Measurements from ENCODE around the gene MAB21L3.

- TF ChIP-seq RAD21 (IDR thresholded peaks at IDR 0.05) (no peak), TAF1 (conservative IDR thresholded peaks at IDR 0.05) (no peak), CTCF (IDR thresholded peaks at IDR 0.05; ENCODE audit: low read depth, low read length, missing input control) (no peak), SP1 (IDR thresholded peaks at IDR 0.05) (no peak), REST (IDR thresholded peaks at IDR 0.05) (no peak), MAX (IDR thresholded peaks at IDR 0.05) (no peak), ZBTB33 (IDR thresholded peaks at IDR 0.05) (no peak), JUND (IDR thresholded peaks at IDR 0.05) (no peak)
Measured at GRCh38 chr1:116095027-116095426, 16.2 kb upstream of the MAB21L3 start.
